IMR-90 (cell line): ENCODE results near the gene RBBP6.

Experiments used
- BHLHE40 ChIP-seq: fragments of 150-350 bp; IDR thresholded peaks from 2 replicates; pipeline ENCODE4 v1.6.1; 2016; ENCODE audit warnings: mild to moderate bottlenecking, low read depth, low read length
- CEBPB ChIP-seq: IDR thresholded peaks from 2 replicates; pipeline ENCODE4 v1.6.1; 2012; ENCODE audit warnings: low read depth, low read length, improper control_type of control experiment
- FOS ChIP-seq: fragments of 150-350 bp; IDR thresholded peaks from 2 replicates; pipeline ENCODE4 v1.6.1; 2016; ENCODE audit warnings: low read depth, low read length
- MAFK ChIP-seq: IDR thresholded peaks from 2 replicates; pipeline ENCODE4 v1.6.1; 2012; ENCODE audit warnings: low read depth, low read length, improper control_type of control experiment
- MAZ ChIP-seq: IDR thresholded peaks from 2 replicates; pipeline ENCODE4 v1.6.1; 2012; ENCODE audit warnings: low read depth, mild to moderate bottlenecking, low read length, improper control_type of control experiment, moderate library complexity, borderline replicate concordance
- MXI1 ChIP-seq: IDR thresholded peaks from 2 replicates; pipeline ENCODE4 v1.6.1; 2012; ENCODE audit warnings: low read depth, mild to moderate bottlenecking, low read length, moderate library complexity, borderline replicate concordance
- NFE2L2 ChIP-seq: fragments of 150-350 bp; IDR thresholded peaks from 2 replicates; pipeline ENCODE4 v1.6.1; 2016; ENCODE audit warnings: low read depth, mild to moderate bottlenecking, low read length
- POLR2A ChIP-seq: IDR thresholded peaks from 2 replicates; pipeline ENCODE4 v1.6.1; 2012; ENCODE audit warnings: mild to moderate bottlenecking, low read depth, low read length
- RAD21 ChIP-seq: IDR thresholded peaks from 2 replicates; pipeline ENCODE4 v1.6.1; 2012; ENCODE audit warnings: low read length, improper control_type of control experiment
- RCOR1 ChIP-seq: IDR thresholded peaks from 2 replicates; pipeline ENCODE4 v1.6.1; 2012; ENCODE audit warnings: mild to moderate bottlenecking, low read length, improper control_type of control experiment; ENCODE audit not compliant: insufficient replicate concordance
- SMC3 ChIP-seq: fragments of 150-350 bp; IDR thresholded peaks from 2 replicates; pipeline ENCODE4 v1.6.1; 2016; ENCODE audit warnings: low read depth, mild to moderate bottlenecking, antibody characterized with exemption, low read length, moderate library complexity
- TF ChIP-seq, protein P1 (sequence below): conservative IDR thresholded peaks from 2 replicates; pipeline ENCODE4 v1.5.1; 2012; ENCODE audit warnings: mild to moderate bottlenecking, low read depth, low read length, improper control_type of control experiment
- TF ChIP-seq, protein P2 (sequence below): fragments of 150-350 bp; IDR thresholded peaks from 2 replicates; pipeline ENCODE4 v1.6.1; 2016; ENCODE audit warnings: low read depth, mild to moderate bottlenecking, low read length, moderate library complexity, borderline replicate concordance
- TF ChIP-seq, protein P3 (sequence below): fragments of 150-350 bp; IDR thresholded peaks from 2 replicates; pipeline ENCODE4 v1.6.1; 2017; ENCODE audit warnings: mild to moderate bottlenecking, antibody characterized with exemption, low read length, low read depth

DNA sequence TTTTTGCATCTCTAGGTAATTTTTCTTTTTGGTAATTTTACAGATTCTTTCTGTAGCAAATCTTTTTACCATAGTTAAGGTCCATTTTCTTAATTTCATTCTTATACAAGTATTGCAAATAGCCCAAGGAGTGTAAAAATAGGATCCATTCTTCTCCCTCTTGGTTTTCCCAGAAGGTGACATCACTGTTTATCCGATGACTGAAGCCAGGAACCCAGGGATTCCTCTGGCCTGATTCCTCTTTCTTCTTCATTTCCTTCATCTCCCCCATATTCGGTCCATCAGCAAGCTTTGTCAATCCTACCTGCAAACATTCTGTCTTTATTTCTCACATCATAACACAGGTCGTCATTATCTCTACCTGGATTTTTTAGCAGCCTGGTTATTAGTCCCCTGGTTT lies 5.3 kb downstream of the RBBP6 start:
- TF ChIP-seq RAD21 (no peak), POLR2A (no peak), BHLHE40 (no peak), RCOR1 (no peak), CEBPB (peak; percentile 14; the same call in 1 of the 2 replicates), MAFK (no peak), SMC3 (no peak), MXI1 (no peak), MAZ (no peak), NFE2L2 (no peak), FOS (no peak; the same call in 1 of the 2 replicates)
- TF ChIP-seq, protein P1, sequence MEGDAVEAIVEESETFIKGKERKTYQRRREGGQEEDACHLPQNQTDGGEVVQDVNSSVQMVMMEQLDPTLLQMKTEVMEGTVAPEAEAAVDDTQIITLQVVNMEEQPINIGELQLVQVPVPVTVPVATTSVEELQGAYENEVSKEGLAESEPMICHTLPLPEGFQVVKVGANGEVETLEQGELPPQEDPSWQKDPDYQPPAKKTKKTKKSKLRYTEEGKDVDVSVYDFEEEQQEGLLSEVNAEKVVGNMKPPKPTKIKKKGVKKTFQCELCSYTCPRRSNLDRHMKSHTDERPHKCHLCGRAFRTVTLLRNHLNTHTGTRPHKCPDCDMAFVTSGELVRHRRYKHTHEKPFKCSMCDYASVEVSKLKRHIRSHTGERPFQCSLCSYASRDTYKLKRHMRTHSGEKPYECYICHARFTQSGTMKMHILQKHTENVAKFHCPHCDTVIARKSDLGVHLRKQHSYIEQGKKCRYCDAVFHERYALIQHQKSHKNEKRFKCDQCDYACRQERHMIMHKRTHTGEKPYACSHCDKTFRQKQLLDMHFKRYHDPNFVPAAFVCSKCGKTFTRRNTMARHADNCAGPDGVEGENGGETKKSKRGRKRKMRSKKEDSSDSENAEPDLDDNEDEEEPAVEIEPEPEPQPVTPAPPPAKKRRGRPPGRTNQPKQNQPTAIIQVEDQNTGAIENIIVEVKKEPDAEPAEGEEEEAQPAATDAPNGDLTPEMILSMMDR, result no peak
- TF ChIP-seq, protein P2, sequence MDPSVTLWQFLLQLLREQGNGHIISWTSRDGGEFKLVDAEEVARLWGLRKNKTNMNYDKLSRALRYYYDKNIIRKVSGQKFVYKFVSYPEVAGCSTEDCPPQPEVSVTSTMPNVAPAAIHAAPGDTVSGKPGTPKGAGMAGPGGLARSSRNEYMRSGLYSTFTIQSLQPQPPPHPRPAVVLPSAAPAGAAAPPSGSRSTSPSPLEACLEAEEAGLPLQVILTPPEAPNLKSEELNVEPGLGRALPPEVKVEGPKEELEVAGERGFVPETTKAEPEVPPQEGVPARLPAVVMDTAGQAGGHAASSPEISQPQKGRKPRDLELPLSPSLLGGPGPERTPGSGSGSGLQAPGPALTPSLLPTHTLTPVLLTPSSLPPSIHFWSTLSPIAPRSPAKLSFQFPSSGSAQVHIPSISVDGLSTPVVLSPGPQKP, result no peak
- TF ChIP-seq, protein P3, sequence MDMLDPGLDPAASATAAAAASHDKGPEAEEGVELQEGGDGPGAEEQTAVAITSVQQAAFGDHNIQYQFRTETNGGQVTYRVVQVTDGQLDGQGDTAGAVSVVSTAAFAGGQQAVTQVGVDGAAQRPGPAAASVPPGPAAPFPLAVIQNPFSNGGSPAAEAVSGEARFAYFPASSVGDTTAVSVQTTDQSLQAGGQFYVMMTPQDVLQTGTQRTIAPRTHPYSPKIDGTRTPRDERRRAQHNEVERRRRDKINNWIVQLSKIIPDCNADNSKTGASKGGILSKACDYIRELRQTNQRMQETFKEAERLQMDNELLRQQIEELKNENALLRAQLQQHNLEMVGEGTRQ, result no peak
